Activated gamma-delta T cell treated with Interleukin-2 at 50 U/mL for 16 hours (primary cell): ENCODE data around the gene NFKB1.
"Not testable (repeated sequence)": the region's sequence is repeated elsewhere in the genome, so short reads cannot be mapped to it uniquely, and the experiment has no call there.

Experiments used
- DNase-seq: peaks from one replicate; pipeline ENCODE4 v3.0.0-alpha.2; 2020

Gene NFKB1

DNA sequence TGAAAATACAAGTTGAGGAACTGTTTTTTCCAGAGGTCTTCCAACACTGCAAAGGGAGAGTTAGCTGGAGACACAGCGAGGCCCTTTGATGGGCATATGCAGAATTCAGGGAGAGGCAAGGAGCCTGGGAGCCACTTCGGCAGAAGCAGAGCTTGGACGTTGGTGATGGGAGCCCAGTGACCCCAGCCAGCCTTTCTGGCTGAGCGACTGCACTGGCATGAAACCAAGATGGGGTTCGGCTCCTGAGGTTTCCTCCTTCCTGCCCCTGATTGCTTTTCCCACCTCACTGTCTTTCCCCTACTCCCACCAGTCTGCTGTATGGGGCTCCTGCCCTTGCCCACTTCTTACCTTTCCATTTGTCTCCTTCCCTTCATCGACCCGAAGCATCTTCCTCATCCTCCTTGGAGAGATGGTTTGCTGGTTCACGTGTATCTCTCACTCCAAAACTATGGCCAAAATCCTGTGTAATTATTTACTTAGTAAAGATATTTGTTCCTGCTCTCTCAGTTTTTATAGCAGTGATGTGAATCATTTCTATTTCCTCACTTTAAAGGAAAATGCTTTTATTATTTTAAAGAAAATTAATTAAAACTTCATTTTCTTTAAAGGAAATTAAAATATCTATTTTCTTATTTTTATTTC, 100.5 kb downstream of the NFKB1 start:
- no peak for DNase-seq

DNA sequence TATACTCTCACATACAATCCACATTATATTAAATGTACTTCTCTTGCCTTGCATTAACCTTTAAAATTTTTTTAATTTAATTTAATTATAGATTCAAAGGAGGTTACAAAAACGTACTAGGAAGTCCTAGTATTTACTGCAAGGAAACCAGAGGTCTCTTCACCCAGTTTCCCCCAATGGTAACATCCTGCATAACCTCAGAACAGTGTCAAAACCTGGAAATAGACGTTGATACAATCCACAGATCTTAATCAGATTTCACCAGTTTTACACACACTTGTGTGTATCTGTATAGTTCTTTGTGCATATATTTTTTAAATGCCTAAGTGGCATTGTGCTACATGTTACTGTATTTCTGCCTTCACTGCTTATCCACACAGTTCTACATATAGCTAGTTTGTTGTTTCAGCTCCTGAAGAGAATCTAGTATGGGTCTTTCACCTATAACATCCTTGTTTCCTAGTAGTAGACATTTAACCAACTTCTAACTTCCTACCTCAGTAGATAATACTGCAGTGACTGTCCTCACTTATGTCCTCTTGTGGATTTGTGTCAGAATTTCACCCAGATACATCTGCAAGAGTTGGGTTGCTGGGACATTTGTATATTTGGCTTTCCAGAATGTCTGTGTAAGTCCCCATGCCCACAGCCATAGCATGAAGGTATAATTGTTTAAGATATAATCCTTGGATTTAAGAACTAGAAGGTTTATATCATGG, 103.2 kb downstream of the NFKB1 start:
- no peak for DNase-seq

DNA sequence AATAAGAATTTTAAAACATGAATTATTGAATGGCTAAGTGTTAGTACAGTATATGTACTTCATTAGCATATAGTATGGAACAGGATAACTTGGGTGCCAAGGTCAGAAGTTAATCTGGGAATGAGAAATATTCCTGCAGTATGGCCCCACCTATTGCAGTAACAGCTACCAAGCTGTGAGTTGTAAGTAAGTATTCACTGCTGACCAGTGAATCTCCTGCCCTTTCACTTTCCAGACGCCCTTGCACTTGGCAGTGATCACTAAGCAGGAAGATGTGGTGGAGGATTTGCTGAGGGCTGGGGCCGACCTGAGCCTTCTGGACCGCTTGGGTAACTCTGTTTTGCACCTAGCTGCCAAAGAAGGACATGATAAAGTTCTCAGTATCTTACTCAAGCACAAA, 105.1 kb downstream of the NFKB1 start:
- DNase-seq: no peak

DNA sequence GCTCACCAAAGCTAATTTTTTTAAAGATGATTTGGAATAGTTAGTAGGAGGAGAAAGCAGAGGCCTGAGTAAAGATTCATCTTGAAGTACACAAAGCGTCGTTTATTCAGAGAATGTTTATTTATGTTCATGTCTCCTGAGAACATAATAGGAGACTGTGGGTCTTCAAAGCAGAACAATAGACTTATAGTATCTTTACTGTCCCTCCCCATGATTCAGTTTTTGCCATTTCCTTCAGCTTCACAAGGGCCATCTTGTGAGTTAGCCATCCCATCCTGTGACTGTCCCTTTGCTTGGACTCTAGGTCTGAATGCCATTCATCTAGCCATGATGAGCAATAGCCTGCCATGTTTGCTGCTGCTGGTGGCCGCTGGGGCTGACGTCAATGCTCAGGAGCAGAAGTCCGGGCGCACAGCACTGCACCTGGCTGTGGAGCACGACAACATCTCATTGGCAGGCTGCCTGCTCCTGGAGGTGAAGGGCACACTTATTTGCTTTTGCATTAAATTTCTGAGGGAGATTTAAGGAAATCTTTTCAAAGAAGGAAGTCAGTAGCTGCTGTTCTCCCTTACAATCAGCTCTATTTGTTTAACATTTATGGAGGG, 105.8 kb downstream of the NFKB1 start:
- no peak for DNase-seq

DNA sequence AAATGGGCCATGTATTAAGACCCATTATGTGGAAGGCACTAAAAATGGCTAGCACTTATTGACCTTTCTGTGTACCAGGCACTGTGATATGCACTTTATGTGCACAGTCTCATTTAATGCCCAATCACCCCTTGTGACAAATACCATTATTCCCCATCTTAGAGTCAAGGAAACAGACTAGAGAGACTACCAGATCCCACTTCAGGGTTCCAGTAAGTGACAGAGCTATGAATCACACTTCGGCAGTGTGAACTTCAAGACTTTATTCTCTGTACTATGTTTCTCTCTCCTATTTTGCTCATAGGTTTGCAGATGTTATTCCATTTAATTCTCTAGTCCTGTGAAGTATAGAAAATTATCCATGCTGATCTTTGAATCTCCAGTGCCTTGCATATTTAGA, 107.0 kb downstream of the NFKB1 start:
- DNase-seq: no peak

DNA sequence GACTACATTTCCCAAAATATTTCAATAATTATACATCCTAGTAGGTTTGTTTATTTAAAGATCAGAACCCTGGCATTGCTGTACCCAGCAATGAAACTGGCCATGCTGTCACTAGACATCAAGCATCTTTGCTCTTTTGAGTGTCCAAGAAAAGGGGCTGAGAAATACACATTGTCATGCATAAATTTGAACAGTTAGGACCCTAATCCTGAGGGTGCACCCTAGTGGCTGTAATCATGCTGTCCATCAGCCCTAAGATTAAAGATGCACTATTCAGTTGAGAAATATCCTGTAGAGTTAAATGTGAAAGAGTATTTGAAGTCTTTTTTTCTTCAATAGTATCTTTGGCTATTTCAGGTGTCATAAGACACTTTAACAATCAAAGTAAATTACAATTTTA, 108.8 kb downstream of the NFKB1 start:
- no peak for DNase-seq

DNA sequence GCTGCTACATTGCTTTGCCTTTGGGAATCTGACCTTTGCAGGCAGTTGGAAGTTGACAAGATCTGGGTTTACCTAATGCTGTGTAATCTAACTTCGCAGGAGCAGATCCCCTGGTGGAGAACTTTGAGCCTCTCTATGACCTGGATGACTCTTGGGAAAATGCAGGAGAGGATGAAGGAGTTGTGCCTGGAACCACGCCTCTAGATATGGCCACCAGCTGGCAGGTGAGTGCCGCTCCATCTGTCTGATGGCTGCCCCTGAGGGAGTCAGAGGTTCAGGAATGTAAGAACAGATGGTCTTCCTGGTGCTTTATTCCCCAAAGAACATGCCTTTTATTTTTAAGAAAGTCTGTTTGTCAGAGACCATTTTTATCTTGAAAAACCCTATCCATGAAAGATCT, 109.3 kb downstream of the NFKB1 start:
- no peak for DNase-seq

DNA sequence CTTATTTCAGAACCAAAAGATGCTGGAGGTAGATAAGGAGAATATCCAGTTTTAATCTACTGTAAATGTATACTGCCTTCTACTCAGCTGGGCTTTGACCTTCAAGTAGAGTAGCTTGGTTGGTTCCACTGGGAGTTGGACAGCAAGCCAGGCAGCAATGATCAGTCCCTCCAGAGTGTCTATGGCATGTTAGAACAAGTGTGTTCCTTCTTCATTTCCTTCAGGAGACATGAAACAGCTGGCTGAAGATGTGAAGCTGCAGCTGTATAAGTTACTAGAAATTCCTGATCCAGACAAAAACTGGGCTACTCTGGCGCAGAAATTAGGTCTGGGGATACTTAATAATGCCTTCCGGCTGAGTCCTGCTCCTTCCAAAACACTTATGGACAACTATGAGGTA, 111.1 kb downstream of the NFKB1 start:
- DNase-seq: no peak

DNA sequence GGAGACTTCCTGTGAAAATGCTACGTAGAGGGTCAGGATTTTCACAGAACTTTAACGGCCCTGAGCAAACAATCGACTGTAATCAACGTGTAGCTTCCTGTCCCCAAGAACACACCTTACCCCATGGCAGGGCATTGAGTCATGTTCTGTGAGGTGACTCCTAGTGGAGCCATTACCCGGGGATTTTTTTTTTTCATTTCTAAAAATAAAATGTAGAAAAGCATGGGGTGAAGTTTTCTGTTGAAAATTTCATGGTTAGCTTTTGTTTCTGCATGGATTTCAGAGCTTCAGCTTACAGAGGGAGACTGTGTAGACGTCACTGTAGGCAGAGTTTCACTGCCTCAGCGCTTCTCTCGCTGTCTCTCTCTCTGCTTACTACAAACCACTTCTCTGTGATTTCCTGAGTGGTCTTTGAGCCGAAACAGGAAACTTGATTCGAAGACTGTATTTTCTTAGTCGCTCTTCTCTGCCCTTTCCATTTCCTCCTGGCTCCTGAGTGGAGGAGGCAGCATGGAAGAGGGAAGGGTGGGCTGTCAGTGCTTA, 111.7 kb downstream of the NFKB1 start:
- DNase-seq: peak; percentile 49

DNA sequence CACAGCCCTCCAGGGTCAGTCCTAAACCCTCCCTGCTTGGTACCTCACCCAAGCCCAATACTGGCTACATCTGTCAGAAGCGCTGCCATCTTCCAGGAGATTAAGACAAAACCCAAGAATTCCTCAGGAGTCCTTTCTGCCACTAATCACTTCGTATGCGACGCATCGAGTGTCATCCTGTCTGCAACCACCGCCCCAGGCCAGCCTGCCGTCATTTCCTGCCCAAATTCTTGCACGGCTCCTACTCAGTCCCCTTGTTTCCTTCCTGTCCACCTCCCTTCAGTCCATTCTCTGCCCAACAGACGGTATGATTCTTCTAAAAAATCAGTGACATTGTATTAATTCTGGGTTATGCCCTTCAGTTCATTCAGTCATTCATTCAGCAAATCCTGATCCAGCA, 113.6 kb downstream of the NFKB1 start:
- peak; percentile 44 for DNase-seq

DNA sequence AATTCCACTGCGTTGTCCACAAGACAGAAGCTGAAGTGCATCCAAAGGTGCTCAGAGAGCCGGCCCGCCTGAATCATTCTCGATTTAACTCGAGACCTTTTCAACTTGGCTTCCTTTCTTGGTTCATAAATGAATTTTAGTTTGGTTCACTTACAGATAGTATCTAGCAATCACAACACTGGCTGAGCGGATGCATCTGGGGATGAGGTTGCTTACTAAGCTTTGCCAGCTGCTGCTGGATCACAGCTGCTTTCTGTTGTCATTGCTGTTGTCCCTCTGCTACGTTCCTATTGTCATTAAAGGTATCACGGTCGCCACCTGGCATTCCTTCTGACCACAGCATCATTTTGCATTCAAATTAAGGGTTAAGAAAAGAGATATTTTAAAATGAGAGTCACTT, 115.5 kb downstream of the NFKB1 start:
- no peak for DNase-seq

DNA sequence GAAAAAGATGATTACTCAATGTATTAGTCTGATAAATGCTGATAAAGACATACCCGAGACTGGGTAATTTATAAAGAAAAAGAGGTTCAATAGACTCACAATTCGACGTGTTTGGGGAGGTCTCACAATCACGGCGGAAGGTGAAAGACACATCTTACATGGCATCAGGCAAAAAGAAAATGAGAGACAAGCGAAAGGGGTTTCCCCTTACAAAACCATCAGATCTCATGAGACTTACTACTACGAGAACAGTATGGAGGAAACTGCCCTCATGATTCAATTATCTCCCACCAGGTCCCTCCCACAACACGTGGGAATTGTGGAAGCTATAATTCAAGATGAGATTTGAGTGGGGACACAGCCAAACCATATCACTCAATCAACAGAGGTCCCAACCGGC, 117.9 kb downstream of the NFKB1 start:
- not testable (repeated sequence) for DNase-seq

DNA sequence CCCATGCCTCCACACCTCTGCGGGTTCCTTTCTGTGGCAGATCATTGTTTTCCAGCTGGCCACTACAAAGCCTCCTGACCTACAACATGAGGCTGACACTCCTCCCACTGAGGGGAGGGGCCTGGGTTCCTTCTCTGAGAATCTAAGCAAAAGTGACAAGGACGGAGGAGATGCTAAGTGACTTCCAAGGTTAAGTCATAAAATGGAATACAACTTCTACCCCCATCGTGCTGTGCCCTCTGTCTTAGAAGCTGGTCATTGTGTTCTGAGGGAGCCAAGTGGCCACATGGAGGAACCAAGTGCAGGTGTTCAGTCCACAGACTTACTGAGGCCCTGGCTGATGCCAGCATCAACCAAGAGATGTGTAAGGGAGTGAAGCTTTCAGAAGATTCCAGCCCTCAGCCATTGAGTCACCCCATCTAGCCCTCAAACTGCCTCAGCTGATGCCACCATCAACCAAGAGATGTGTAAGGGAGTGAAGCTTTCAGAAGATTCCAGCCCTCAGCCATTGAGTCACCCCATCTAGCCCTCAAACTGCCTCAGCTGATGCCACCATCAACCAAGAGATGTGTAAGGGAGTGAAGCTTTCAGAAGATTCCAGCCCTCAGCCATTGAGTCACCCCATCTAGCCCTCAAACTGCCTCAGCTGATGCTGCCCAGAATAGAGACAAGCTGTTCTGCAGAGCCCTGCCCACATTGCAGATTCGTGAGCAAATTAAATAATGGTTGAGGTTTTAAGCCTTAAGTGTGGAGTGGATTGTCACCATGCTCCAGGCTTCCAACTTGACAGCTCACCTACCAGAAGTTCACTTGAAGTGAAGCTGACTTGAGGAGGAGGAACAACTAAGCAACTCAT, 118.8 kb downstream of the NFKB1 start:
- not testable (repeated sequence) for DNase-seq

DNA sequence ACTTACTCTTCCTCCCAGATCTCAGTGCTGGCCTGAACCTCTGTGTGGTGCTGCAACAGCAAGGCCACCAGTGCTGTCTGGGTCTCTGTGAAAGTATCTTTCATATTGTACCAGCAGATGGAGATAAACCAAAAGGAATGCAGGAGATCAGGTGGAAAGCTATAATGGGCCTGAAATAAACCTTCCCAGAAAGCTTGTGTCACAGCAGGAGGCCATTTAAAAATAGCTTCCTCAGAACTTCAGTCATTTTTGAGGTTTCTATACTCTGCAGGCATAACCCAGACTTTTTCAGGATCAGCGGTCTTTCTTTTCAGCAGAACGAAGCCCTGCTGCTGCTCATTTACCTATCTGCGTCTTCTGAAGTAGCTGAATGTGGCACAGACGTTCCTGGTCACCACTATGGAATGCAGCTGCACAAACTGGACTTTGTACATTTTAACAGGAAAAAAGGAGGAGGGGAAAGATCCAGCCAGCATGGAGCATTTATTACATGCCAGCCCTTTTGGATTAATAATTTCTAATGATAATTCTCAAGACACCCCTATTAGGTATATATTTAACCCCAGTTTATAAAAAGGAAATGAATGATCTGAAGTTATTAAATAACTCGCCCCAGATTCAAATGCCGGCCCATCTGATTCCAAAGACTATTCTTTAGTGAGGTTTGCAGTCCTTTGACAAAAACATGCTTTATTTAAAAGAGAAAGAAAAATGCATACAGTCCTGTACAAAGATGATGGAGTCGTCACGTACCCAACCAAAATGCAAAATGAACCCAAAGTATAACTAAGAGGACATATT, 119.7 kb downstream of the NFKB1 start:
- DNase-seq: no peak

DNA sequence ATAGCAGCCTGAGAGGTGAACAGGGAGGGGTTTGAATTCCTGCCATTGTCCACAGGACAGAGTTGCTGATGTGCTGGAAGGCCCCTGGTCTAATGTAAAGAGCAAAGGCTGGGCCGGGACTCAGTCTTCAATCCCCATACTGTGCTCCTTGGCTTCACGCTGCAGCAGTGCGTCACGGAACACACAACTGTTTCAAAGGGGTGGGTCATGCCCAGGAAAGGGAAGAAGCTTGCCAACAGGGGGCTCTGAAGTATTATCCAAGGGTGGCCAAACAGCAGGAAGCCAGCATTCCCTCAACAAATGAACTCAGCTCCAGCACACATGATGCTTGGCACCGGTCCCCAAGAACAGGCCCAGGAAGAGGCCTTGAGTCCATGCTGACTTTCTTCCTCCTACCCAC, 122.5 kb downstream of the NFKB1 start:
- DNase-seq: no peak

DNA sequence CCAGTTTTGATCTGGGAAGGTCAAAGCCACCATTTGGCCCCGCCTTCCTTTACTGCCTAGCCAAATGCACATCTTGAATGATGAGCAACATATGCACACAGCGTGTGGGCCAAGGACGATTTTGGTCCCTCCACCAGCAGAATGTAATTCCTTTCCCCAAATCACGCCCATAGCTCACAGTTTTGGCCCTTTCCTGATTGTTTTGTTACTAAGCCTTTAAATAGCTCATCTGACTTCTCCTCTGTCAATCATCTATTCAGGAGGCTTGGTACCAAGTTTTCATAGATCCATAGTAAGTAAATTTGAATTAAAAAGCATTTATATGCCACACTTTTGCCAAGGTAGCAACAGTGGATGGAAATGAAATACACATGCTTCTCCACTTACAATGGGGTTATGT, 123.3 kb downstream of the NFKB1 start:
- no peak for DNase-seq

DNA sequence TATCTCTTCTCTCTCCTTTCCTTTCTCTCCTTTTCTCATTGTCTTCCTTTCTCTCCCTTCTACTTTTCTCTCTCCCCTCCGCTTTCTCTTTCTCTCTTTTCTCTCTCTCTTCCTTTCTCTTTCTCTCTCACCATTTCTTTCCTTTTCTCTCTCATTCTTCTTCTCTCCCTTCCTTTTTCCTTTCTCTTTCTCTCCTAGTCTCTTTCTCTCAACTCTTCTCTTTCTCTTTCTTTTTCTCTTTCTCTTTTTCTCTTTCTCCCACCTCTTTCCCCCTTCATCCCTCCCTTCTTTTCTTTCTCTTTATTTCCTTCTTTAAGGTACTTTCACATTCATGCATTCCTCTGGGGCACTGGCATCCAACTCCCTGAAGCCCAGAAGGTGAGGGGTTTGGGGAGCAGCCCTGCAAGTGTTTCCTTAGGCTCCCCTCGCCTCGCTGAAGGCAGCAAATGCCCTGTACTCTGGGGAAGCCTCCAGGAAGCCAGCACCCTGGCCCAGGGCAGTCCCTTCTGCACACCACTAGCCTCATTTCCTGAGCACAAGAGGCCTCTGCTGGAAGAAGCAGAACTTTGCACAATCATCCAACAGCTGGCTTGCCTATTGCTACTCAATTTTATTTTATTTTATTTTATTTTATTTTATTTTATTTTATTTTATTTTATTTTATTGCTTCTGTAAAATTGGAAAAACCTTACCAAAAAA, 124.2 kb downstream of the NFKB1 start:
- peak; percentile 65 for DNase-seq

DNA sequence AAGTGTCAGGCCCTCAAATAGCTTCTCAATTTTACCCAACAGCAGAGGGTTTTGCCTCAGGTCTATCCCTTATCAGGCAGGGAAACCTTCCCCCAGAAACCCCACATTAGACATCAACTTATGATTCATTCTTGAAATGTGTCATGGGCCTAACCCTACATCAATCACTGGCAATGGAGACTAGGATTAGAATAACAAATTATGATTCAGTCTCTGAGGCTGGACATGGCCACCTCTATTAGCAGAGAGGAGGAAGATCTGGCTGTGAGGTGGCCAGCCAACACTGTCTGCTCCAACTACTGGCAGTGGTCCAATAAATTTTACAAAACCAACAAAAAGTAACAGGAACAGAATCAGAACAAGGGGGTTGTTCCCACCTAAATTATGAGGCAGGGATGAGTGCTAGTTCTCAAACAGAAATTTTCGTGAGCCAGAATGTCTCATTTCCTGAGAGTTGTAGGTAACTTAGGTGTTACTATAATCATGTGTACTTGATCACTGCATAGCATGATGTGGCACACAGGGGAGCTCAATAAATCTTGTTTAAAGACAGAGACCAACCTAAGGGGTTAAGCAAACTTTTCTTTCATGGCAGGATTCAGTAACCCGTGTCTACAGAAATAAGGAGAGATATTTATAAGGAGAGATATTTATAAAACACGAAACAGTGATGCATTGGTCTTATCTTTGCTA, 126.8 kb downstream of the NFKB1 start:
- DNase-seq: no peak

DNA sequence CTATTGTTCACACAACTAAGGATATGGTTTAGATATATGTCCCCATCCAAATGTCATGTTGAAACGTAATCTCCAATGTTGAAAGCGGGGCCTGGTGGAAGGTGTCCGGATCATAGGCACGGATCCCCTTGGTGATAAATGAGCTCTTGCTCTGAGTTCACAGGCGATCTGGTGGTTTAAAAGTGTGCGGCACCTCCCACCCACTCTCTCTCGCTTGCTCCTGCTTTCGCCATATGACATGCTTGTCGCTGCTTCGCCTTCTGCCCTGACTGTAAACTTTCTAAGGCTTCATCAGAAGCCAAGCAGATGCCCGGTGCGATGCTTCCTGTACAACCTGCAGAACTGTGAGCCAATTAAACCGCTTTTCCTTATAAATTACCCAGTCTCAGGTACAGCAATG, 128.5 kb downstream of the NFKB1 start:
- DNase-seq: no peak

DNA sequence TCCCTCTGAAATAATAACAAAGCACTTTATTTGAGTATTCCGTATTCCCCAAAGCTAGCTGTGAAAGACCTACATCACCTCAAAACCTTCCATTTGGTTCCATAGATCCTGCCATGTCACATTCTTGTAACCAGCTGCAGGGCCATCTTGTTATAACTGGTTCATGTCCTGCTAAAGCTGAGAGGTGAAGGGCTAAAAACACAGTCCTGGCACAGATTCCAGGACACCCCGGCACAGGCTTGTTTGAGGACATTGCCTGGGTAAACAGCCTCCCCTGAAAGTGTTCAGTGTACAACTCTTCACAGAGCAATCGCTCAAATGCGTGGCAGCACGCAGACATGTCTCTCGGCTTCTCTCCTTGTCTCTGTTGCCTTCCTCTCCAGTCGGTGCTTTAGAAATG, 130.5 kb downstream of the NFKB1 start:
- no peak for DNase-seq
